K562 (cell line): ENCODE results near the gene HES6.

Experiments
- IRF2 ChIP-seq: sonication (generic); formaldehyde crosslinking; IDR thresholded peaks from 2 replicates; pipeline ENCODE4 v1.8.1; 2022; ENCODE audit warnings: mild to moderate bottlenecking, missing genetic modification reagents
- PCBP1 ChIP-seq: fragments of 200-400 bp; formaldehyde crosslinking; IDR thresholded peaks from 2 replicates; pipeline ENCODE4 v1.6.1; 2018; ENCODE audit warnings: mild to moderate bottlenecking, low read depth, low read length; ENCODE audit not compliant: poor library complexity, severe bottlenecking
- SIN3B ChIP-seq: fragments of 450-650 bp; IDR thresholded peaks from 2 replicates; pipeline ENCODE4 v1.6.1; 2017; ENCODE audit warnings: low read depth, mild to moderate bottlenecking, moderate library complexity

GRCh38 chr2:238286551-238286950 lies 46.7 kb upstream of the HES6 start:
- no peak for TF ChIP-seq SIN3B
- TF ChIP-seq PCBP1: no peak
- no peak for TF ChIP-seq IRF2 (CRISPR knock-in tag)
